ENCODE measurements around the gene CAV1.

CAV1 gene

GRCh38 chr7:116575853-116576252, 51.0 kb downstream of the CAV1 start:
- Histone ChIP-seq H3K9me2 (replicated peaks; ENCODE audit: low read depth, low read length) (no peaks in the 10 kb centered on the region), H3K79me2 (ENCODE audit: insufficient read depth, low read length) (no peaks in the 10 kb centered on the region), H3K4me1 (ENCODE audit: insufficient read depth, low read length, poor library complexity, severe bottlenecking) (peaks cover 41% of the 10 kb centered on the region), H3K4me3 (ENCODE audit: low read length, poor library complexity, severe bottlenecking) (no peak overlapping the region), H3K36me3 (ENCODE audit: insufficient read depth, low read length) (no peaks in the 10 kb centered on the region), H3K4me2 (ENCODE audit: low read depth, low read length, poor library complexity, severe bottlenecking) (no peak overlapping the region), H3K27me3 (ENCODE audit: insufficient read depth, low read length, poor library complexity, severe bottlenecking) (no peaks in the 10 kb centered on the region), H3K9me3 (ENCODE audit: insufficient read depth, low read depth, low read length) (no peaks in the 10 kb centered on the region), H4K20me1 (ENCODE audit: insufficient read depth, low read length, poor library complexity, severe bottlenecking) (no peaks in the 10 kb centered on the region), H3K9ac (ENCODE audit: low read depth, low read length, poor library complexity, severe bottlenecking) (no peak overlapping the region), H3F3A (ENCODE audit: low read depth) (no peaks in the 10 kb centered on the region), H2AFZ (ENCODE audit: low read length) (no peak overlapping the region)
- TF ChIP-seq EZH2phosphoT487 (IDR thresholded peaks at IDR 0.05; ENCODE audit: borderline replicate concordance), result no peak
- TF ChIP-seq CTCF (conservative IDR thresholded peaks at IDR 0.05; ENCODE audit: low read length), result no peak

GRCh38 chr7:116576350-116577319, 51.8 kb downstream of the CAV1 start:
- Histone ChIP-seq H3K4me1 (ENCODE audit: insufficient read depth, low read length, poor library complexity, severe bottlenecking) (peaks cover 40% of the 10 kb centered on the region), H3K4me2 (ENCODE audit: low read depth, low read length, poor library complexity, severe bottlenecking) (peak overlapping the region; percentile 33), H3K9ac (ENCODE audit: low read depth, low read length, poor library complexity, severe bottlenecking) (peak overlapping the region; percentile 10)

GRCh38 chr7:116577320-116577871, 52.6 kb downstream of the CAV1 start:
- peaks cover 40% of the 10 kb centered on the region for H3K4me1 ChIP-seq (ENCODE audit: insufficient read depth, low read length, poor library complexity, severe bottlenecking)
- TF ChIP-seq CTCF (conservative IDR thresholded peaks at IDR 0.05; ENCODE audit: low read length) (no peak), EZH2phosphoT487 (IDR thresholded peaks at IDR 0.05; ENCODE audit: borderline replicate concordance) (no peak)
- no peaks in the 10 kb centered on the region for H4K20me1 ChIP-seq (ENCODE audit: insufficient read depth, low read length, poor library complexity, severe bottlenecking)
- peak overlapping the region; percentile 10 for H3K9ac ChIP-seq (ENCODE audit: low read depth, low read length, poor library complexity, severe bottlenecking)
- no peaks in the 10 kb centered on the region for H3K9me3 ChIP-seq (ENCODE audit: insufficient read depth, low read depth, low read length)
- no peak overlapping the region for H3K4me3 ChIP-seq (ENCODE audit: low read length, poor library complexity, severe bottlenecking)
- H3K9me2 ChIP-seq (replicated peaks; ENCODE audit: low read depth, low read length), result no peaks in the 10 kb centered on the region
- no peaks in the 10 kb centered on the region for H3K79me2 ChIP-seq (ENCODE audit: insufficient read depth, low read length)
- peak overlapping the region; percentile 53 for H2AFZ ChIP-seq (ENCODE audit: low read length)
- no peaks in the 10 kb centered on the region for H3F3A ChIP-seq (ENCODE audit: low read depth)
- no peaks in the 10 kb centered on the region for H3K27me3 ChIP-seq (ENCODE audit: insufficient read depth, low read length, poor library complexity, severe bottlenecking)
- H3K36me3 ChIP-seq (ENCODE audit: insufficient read depth, low read length), result no peaks in the 10 kb centered on the region
- H3K4me2 ChIP-seq (ENCODE audit: low read depth, low read length, poor library complexity, severe bottlenecking), result peak overlapping the region; percentile 33

More at GRCh38 chr7:116576350-116577319, 51.8 kb downstream of the CAV1 start:
- Histone ChIP-seq H3K36me3 (ENCODE audit: insufficient read depth, low read length) (no peaks in the 10 kb centered on the region), H3K4me3 (ENCODE audit: low read length, poor library complexity, severe bottlenecking) (no peak overlapping the region), H3F3A (ENCODE audit: low read depth) (no peaks in the 10 kb centered on the region), H2AFZ (ENCODE audit: low read length) (peak overlapping the region; percentile 53), H3K9me3 (ENCODE audit: insufficient read depth, low read depth, low read length) (no peaks in the 10 kb centered on the region), H4K20me1 (ENCODE audit: insufficient read depth, low read length, poor library complexity, severe bottlenecking) (no peaks in the 10 kb centered on the region), H3K79me2 (ENCODE audit: insufficient read depth, low read length) (no peaks in the 10 kb centered on the region), H3K27me3 (ENCODE audit: insufficient read depth, low read length, poor library complexity, severe bottlenecking) (no peaks in the 10 kb centered on the region), H3K9me2 (replicated peaks; ENCODE audit: low read depth, low read length) (no peaks in the 10 kb centered on the region)
- TF ChIP-seq EZH2phosphoT487 (IDR thresholded peaks at IDR 0.05; ENCODE audit: borderline replicate concordance) (no peak), CTCF (conservative IDR thresholded peaks at IDR 0.05; ENCODE audit: low read length) (no peak)
